ENCODE data around the gene YPEL1. TPM values are rescaled to one million over a fixed set of nuclear protein-coding genes. Genes with fewer than 3 reads are reported as not detected.

Gene YPEL1
- total RNA-seq, 1 experiment from 2014 or later: 3.1 TPM

- ChIA-PET POLR2A (interaction anchor here (1.2 to 1.4 kb wide), 2 partner anchors 9 to 13 kb away, joined by 3 to 4 read pairs; partner anchors contain the start of gene PPIL2), CTCF (interaction anchor here (1.0 to 1.8 kb wide), 2 partner anchors 9 to 23 kb away, joined by 3 to 7 read pairs; no protein-coding TSS in a partner anchor), RAD21 (ENCODE audit: low non-redundant PET in 1 of 2, low total read pairs in 2 of 2, uncharacterized antibody in 2 of 2, unreplicated experiment in 2 of 2) (no interaction called here)
- Histone ChIP-seq H3K9ac (ENCODE audit: low read length) (peak overlapping the region; percentile 83), H3K9me2 (ENCODE audit: insufficient read depth) (no peaks in the 10 kb centered on the region), H3K9me3 (ENCODE audit: control insufficient read depth in 1 of 2, insufficient read depth in 1 of 2, low read depth in 1 of 2, low read length in 2 of 2) (no peaks in the 10 kb centered on the region), H3K27ac (ENCODE audit: low read depth, low read length) (peak overlapping the region; percentile 73), H3K36me3 (ENCODE audit: control insufficient read depth in 1 of 2, insufficient read depth in 2 of 2, low read length in 2 of 2) (peaks cover 3 to 8% of the 10 kb centered on the region in 2 experiments; a peak in 3 of 4 replicates), H3K4me3 (replicated peaks in 1 of 2; ENCODE audit: low read depth in 1 of 2, low read length in 2 of 2) (peak overlapping the region; percentile 67 to 83), H3K4me1 (ENCODE audit: control insufficient read depth in 1 of 2, insufficient read depth in 2 of 2, low read length in 2 of 2) (peaks cover 7 to 22% of the 10 kb centered on the region in 2 experiments), H3K27me3 (ENCODE audit: insufficient read depth, low read length) (no peaks in the 10 kb centered on the region), H4K20me1 (ENCODE audit: insufficient read depth) (no peaks in the 10 kb centered on the region), H3K79me2 (ENCODE audit: insufficient read depth, low read length) (peaks cover 8% of the 10 kb centered on the region; the same call in 1 of the 2 replicates), H3K4me2 (ENCODE audit: low read length) (peak overlapping the region; percentile 92), H2AFZ (ENCODE audit: low read depth, low read length, poor library complexity, severe bottlenecking) (peak overlapping the region; percentile 97)
- no TSS peak for BruUV-seq (replicated peaks)
- ATAC-seq (peak; percentile 94), DNase-seq (ENCODE audit: low read depth, low spot score) (peak; percentile 55)
- intact Hi-C loops (cut with micrococcal nuclease): loop anchor here (5.0 kb wide), 1 partner anchor 215 kb away; the partner anchor contains the start of gene MAPK1
- no peak for TF ChIP-seq EGR1 (IDR thresholded peaks at IDR 0.05; ENCODE audit: low read depth)
- TF ChIP-seq, protein P1, sequence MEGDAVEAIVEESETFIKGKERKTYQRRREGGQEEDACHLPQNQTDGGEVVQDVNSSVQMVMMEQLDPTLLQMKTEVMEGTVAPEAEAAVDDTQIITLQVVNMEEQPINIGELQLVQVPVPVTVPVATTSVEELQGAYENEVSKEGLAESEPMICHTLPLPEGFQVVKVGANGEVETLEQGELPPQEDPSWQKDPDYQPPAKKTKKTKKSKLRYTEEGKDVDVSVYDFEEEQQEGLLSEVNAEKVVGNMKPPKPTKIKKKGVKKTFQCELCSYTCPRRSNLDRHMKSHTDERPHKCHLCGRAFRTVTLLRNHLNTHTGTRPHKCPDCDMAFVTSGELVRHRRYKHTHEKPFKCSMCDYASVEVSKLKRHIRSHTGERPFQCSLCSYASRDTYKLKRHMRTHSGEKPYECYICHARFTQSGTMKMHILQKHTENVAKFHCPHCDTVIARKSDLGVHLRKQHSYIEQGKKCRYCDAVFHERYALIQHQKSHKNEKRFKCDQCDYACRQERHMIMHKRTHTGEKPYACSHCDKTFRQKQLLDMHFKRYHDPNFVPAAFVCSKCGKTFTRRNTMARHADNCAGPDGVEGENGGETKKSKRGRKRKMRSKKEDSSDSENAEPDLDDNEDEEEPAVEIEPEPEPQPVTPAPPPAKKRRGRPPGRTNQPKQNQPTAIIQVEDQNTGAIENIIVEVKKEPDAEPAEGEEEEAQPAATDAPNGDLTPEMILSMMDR (IDR thresholded peaks at IDR 0.05 in 2 of 3, conservative IDR thresholded peaks at IDR 0.05 in 1 of 3; ENCODE audit: borderline replicate concordance in 1 of 3, insufficient read depth in 1 of 3, low read depth in 2 of 3, low read length in 2 of 3): no peak
- no peak for TF ChIP-seq CBX3 (IDR thresholded peaks at IDR 0.05; ENCODE audit: low read depth)
- peak; percentile 48; the same call in 1 of the 2 replicates for TF ChIP-seq POLR2AphosphoS5 (IDR thresholded peaks at IDR 0.05; ENCODE audit: low read depth, low read length)
- TF ChIP-seq SP1 (IDR thresholded peaks at IDR 0.05; ENCODE audit: low read depth): peak; percentile 42; the same call in 1 of the 2 replicates
- no peak for TF ChIP-seq EZH2 (IDR thresholded peaks at IDR 0.05)
- no peak for TF ChIP-seq CEBPB (IDR thresholded peaks at IDR 0.05; ENCODE audit: low read depth)
- TF ChIP-seq FOSL1 (IDR thresholded peaks at IDR 0.05; ENCODE audit: low read depth): no peak
- peak; percentile 72 for TF ChIP-seq YY1 (IDR thresholded peaks at IDR 0.05; ENCODE audit: extremely low read depth, insufficient replicate concordance, low read depth, low read length)
- no peak for TF ChIP-seq EZH2phosphoT487 (IDR thresholded peaks at IDR 0.05; ENCODE audit: borderline replicate concordance)
- TF ChIP-seq, protein P2, sequence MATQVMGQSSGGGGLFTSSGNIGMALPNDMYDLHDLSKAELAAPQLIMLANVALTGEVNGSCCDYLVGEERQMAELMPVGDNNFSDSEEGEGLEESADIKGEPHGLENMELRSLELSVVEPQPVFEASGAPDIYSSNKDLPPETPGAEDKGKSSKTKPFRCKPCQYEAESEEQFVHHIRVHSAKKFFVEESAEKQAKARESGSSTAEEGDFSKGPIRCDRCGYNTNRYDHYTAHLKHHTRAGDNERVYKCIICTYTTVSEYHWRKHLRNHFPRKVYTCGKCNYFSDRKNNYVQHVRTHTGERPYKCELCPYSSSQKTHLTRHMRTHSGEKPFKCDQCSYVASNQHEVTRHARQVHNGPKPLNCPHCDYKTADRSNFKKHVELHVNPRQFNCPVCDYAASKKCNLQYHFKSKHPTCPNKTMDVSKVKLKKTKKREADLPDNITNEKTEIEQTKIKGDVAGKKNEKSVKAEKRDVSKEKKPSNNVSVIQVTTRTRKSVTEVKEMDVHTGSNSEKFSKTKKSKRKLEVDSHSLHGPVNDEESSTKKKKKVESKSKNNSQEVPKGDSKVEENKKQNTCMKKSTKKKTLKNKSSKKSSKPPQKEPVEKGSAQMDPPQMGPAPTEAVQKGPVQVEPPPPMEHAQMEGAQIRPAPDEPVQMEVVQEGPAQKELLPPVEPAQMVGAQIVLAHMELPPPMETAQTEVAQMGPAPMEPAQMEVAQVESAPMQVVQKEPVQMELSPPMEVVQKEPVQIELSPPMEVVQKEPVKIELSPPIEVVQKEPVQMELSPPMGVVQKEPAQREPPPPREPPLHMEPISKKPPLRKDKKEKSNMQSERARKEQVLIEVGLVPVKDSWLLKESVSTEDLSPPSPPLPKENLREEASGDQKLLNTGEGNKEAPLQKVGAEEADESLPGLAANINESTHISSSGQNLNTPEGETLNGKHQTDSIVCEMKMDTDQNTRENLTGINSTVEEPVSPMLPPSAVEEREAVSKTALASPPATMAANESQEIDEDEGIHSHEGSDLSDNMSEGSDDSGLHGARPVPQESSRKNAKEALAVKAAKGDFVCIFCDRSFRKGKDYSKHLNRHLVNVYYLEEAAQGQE (IDR thresholded peaks at IDR 0.05; ENCODE audit: low read depth): no peak
- TF ChIP-seq RAD21 (IDR thresholded peaks at IDR 0.05; ENCODE audit: low read depth): no peak
- no peak for TF ChIP-seq SRF (IDR thresholded peaks at IDR 0.05; ENCODE audit: low read depth)
- TF ChIP-seq, protein P3, sequence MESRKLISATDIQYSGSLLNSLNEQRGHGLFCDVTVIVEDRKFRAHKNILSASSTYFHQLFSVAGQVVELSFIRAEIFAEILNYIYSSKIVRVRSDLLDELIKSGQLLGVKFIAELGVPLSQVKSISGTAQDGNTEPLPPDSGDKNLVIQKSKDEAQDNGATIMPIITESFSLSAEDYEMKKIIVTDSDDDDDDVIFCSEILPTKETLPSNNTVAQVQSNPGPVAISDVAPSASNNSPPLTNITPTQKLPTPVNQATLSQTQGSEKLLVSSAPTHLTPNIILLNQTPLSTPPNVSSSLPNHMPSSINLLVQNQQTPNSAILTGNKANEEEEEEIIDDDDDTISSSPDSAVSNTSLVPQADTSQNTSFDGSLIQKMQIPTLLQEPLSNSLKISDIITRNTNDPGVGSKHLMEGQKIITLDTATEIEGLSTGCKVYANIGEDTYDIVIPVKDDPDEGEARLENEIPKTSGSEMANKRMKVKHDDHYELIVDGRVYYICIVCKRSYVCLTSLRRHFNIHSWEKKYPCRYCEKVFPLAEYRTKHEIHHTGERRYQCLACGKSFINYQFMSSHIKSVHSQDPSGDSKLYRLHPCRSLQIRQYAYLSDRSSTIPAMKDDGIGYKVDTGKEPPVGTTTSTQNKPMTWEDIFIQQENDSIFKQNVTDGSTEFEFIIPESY (IDR thresholded peaks at IDR 0.05; ENCODE audit: extremely low read depth, insufficient replicate concordance, low read length): no peak
- no peak for TF ChIP-seq JUND (IDR thresholded peaks at IDR 0.05)
- no peak for TF ChIP-seq TCF7L2 (IDR thresholded peaks at IDR 0.05; ENCODE audit: borderline replicate concordance, extremely low read depth, insufficient read depth, insufficient read length)
- peak; percentile 68; the same call in 1 of the 2 replicates for TF ChIP-seq SIN3A (IDR thresholded peaks at IDR 0.05; ENCODE audit: low read depth)
- TF ChIP-seq ZFX (IDR thresholded peaks at IDR 0.05): peak; percentile 48; the same call in 1 of the 2 replicates
- no peak for TF ChIP-seq POLR2A (IDR thresholded peaks at IDR 0.05; ENCODE audit: borderline replicate concordance, extremely low read depth, insufficient read depth, insufficient read length)
- TF ChIP-seq, protein P4, sequence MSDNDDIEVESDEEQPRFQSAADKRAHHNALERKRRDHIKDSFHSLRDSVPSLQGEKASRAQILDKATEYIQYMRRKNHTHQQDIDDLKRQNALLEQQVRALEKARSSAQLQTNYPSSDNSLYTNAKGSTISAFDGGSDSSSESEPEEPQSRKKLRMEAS (IDR thresholded peaks at IDR 0.05): peak; percentile 77
- TF ChIP-seq ELF1 (IDR thresholded peaks at IDR 0.05; ENCODE audit: borderline replicate concordance, low read depth): no peak
Observed at GRCh38 chr22:21652010-21652546, 83.5 kb downstream of the YPEL1 start.
